HL-60/S4 treated with retinoic acid at 250 ng/mL for 4 days and 3 days (cell line): ENCODE measurements around the gene SIAH2.
"Not testable (repeated sequence)": the region's sequence is repeated elsewhere in the genome, so short reads cannot be mapped to it uniquely, and the experiment has no call there.

Experiments used
- in situ Hi-C: fragments of 300-500 bp; cut with MboI; formaldehyde crosslinking; loops from 2 replicates; pipeline ENCODE4 v1.7.0; 2022; ENCODE audit warnings: low sequenced_read_pairs

The SIAH2 gene

GRCh38 chr3:150763122-150763840, at the start of gene SIAH2:
TSS of gene SIAH2 (minus strand) at chr3:150763169. CDS start at chr3:150762849, 320 bp downstream.
- in situ Hi-C loops = no loop called here

GRCh38 chr3:150811984-150812383, 49.0 kb upstream of the SIAH2 start:
- in situ Hi-C loops = no loop called here

DNA sequence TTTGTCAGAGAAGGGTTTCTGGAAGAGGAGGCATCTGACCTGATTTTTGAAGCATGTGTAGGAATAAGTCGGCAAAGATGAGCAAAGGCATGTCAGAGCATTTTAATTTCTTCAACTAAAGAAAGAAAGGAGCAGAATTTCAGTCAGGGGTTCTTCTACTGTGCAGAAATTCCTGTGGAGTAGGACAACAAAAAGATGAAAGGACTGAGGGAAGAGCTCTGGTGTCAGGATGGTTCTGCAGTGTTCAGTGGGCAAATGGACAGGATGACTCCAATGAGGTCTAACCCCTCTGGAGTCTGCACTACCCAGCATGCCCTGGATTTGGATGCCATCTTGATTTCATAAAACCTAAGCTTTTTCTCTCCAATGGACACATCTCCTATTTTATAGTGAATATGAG, 47.7 kb upstream of the SIAH2 start:
- in situ Hi-C loops = no loop called here

- in situ Hi-C loops = no loop called here
These were observed 43.3 kb upstream of the SIAH2 start for GRCh38 chr3:150806185-150806835.

DNA sequence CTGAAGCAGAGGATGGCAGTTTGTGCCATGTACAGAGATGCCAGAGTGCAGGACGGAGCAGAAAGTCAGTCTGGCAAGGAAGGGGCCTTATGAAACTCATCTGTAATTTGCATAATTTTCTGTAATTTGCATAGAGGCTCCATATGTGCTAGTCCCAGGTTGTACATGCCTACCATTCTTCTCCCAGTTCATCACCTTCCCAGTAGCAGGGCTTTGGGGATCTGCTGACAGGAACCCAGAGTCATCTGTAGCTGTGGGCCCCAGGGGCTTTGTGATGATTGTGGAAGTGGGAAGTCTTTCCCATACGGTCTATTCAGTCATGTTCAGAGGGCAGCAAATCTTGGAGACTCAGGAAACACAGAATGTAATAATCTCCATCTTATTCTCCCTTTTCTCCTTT, 42.4 kb upstream of the SIAH2 start:
- in situ Hi-C loops = no loop called here

DNA sequence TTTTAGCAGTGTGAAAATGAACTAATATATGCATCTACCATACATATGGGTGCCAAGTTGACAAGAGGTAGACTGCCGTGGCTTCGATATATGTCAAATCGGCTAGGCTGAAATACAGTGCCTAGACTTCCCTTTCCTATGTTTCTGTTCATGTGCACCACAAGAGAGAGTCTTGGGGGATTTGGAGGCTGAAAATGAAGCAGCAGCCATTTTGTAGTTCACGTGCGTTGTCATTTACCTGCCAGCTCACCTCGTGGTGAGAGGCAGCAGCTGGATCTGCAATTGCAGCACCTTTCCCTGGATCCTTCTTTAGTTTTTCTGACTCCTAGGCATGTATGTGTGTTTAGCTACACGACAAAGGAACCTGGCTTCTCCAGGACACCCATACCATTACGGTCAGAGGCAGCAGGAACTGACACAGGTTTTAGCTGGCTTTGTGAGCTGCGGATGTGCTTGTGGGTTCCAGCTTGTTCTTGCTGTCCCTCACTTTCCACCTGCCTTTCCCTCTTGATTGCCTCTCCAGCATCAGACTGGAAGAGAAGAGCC, 40.5 kb upstream of the SIAH2 start:
- in situ Hi-C loops = no loop called here

DNA sequence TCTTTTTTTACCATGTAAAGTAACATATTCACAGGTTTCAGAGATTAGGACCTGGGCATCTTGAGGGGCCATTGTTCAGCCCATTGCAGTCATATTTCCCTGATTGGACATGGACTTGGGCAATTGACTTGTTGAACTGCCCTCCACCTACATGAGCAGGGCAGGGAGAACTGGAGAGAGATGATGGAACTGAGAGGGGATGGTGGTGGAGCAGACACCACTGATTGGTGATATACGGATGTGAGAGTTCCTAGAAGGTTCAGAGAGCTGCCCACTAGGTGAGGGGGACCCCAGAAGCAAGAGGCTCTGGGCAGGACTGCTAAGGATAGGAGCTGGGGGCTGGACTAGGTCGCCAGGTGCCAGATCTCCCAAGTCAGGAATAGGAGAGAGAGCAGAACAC, 37.8 kb upstream of the SIAH2 start:
- in situ Hi-C loops = no loop called here

DNA sequence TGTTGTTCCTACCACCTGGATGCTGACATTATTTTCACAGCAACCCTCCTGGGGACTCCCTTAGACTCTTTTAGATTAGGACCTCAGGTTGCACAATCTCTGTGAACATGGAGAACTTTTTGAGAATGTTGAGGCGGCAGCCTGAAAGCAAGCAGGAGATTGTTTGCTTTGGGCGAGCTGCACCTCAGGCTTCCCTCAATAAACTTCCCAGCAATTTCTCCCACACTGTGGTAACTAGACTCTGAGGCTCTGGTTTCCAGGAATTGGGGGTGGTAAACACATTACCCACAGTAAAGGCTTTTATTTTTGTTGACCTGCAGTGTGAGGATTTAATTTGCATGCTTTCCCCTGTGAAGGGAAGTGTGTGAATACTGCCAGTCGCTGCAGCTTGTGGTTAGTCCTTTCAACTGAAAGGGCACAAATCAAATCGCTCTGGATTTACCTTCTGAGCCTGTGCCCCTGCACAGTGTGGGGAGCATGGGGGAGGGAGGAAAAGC, 35.2 kb upstream of the SIAH2 start:
- in situ Hi-C loops = no loop called here

- in situ Hi-C loops = no loop called here
These were observed 34.2 kb upstream of the SIAH2 start for GRCh38 chr3:150797155-150797554.

GRCh38 chr3:150796527-150796926, 33.6 kb upstream of the SIAH2 start:
- in situ Hi-C loops = not testable (repeated sequence)

GRCh38 chr3:150793641-150794040, 30.7 kb upstream of the SIAH2 start:
- in situ Hi-C loops = no loop called here

- in situ Hi-C loops = no loop called here
These were observed 27.7 kb upstream of the SIAH2 start for GRCh38 chr3:150790629-150791028.

DNA sequence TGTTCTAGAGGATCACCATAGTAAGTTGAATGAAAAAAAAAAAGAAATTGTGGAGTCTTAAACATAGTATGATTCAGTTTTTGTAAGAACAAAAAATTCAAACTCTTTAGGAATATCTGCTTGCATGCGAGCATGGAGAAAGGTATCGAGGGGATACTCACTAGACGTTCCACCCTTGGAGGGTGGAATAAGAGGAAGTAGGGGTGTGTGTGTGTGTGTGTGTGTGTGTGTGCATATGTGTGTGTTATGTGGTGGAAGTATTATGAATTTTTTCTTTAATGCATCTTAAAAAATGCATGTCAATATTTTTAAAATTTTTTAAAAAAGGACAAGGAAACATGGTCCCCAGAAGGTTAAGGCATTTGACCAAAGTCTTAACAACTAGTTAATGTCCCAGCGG, 26.5 kb upstream of the SIAH2 start:
- in situ Hi-C loops = no loop called here

- in situ Hi-C loops = no loop called here
These were observed 24.9 kb upstream of the SIAH2 start for GRCh38 chr3:150787741-150788370.

DNA sequence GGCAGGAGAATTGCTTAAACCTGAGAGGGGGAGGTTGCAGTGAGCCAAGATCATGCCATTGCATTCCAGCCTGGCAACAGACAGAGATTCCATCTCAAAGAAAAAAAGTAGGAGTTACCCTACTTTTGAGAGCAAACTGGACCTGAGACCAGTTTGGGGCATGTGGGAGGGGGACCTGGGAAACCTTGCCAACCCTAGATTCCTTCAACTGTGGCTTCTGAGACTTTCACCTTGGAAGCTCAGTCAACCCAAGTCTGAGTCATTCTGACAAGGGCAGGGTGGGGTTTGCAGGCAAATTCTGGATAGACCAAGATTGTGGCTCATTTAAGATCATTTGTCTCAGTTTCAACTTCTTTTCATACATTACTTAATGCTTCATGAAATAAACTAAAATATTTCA, 23.8 kb upstream of the SIAH2 start:
- in situ Hi-C loops = no loop called here

GRCh38 chr3:150784747-150785125, 21.8 kb upstream of the SIAH2 start:
- in situ Hi-C loops = no loop called here

GRCh38 chr3:150783920-150784746, 21.2 kb upstream of the SIAH2 start:
- in situ Hi-C loops = no loop called here

DNA sequence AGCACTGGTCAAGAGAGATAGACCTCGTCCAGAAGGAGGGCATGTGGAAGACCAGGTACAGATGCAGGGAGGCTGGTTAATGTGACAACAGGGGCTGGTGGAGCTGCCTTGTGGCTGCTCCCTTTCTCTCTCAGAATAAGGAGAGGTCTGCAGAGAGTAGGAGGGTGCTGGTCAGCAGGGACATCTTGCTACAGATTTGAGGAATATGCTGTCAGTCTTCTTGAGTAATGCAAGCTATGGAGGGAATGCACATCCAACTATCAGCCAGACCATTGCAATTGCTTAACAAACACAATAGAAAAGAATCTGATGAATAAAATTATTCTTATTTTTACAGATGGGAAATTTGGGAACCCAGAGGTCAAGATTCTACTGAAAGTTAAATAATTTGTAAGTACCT, 20.3 kb upstream of the SIAH2 start:
- in situ Hi-C loops = no loop called here

DNA sequence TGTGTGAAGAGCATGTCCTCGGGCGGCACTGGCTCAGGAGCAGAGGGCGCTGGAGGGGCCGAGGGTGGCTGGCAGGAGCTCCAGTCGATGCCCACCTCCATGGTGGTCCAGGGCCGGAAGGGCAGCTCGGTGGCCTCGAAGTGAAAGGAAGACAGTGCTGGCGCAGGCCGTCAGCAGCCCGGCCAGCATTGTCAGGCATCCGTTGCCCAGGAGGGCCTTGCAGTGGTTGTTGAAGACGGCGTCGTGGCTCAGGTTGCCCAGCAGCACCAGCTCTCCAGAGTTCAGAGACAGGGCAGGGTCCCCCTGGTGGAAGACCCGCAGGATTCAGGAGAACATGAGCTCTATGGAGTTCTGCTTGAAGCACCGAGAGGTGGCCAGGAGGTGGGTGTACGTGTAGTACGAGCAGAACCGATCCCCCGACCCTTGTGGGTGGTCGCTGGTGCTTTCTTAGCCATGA, 16.5 kb upstream of the SIAH2 start:
- in situ Hi-C loops = no loop called here

DNA sequence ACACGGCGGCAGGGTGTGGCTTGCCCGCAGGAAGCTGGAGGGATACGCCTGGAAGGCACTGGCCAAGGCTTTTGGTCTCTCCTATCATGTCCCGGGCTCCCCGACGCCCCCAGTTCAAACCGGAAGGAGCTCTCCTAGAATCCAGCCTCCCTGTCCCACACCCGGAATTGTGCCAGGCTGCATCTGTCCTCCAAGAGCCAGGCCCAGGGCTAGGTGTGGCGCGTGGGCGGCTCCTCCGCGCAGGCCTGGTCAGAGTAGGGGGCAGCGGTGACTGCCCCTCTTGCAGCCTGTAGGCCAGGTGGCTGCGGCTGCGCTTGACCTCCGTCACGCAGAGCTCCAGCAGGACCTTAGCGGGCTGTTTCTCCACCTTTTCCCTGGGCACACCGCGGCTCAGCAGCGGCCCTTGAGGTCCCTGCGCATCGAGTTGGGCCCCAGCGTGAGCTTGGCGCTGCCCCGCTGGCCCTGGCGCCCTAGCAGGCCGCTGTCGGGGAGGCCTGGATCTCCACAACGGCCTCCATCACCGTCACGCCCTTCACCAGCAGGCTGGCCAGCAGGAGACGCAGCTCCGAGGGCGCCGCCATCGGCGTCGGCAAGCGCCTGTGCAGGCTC, 15.9 kb upstream of the SIAH2 start:
- in situ Hi-C loops = no loop called here
